ENCODE measurements around the gene RPL22. TPM values are rescaled to one million over a fixed set of nuclear protein-coding genes. Genes with fewer than 3 reads are reported as not detected.

RPL22 gene
- total and polyA plus RNA-seq, 12 donors, result 223 to 639 (median 277) TPM

- no peak for ATAC-seq
- no peak for DNase-seq
- Histone ChIP-seq H3K27ac (no peak overlapping the region), H3K4me1 (peaks cover 0 to 6% (median 0%) of the 10 kb centered on the region in 9 donors), H3K36me3 (peaks cover 0 to 90% (median 57%) of the 10 kb centered on the region in 9 donors), H3K27me3 (no peaks in the 10 kb centered on the region), H3K4me3 (no peak overlapping the region), H3K9me3 (no peaks in the 10 kb centered on the region)
- WGBS, 2 donors, result 90 to 95% methylated on average over 8 of the region's 8 CpGs
- intact Hi-C loops (cut with DNase I), result loop anchor here in 7 of 10 donors (10.0 kb wide), 2 partner anchors 56 to 134 kb away; partner anchors contain the start of gene HES3 (in 1 of the 7)
- TF ChIP-seq CTCF (IDR thresholded peaks at IDR 0.05), result no peak
Observed at GRCh38 chr1:6188466-6188865, 10.9 kb downstream of the RPL22 start.

- peaks cover 0 to 13% (median 2%) of the 10 kb centered on the region in 7 donors for H3K27me3 ChIP-seq
- peaks cover 0 to 64% (median 34%) of the 10 kb centered on the region in 9 donors for H3K36me3 ChIP-seq
- intact Hi-C loops (cut with DNase I), result loop anchor here in 7 of 10 donors (10.0 kb wide), 2 partner anchors 59 to 131 kb away; partner anchors contain the start of gene HES3 (in 1 of the 7)
Observed at GRCh38 chr1:6185635-6186382, 13.6 kb downstream of the RPL22 start.

GRCh38 chr1:6185151-6185550 is 14.2 kb downstream of the RPL22 start:
- Histone ChIP-seq H3K4me3 (no peak overlapping the region), H3K27ac (no peak overlapping the region), H3K27me3 (peaks cover 0 to 19% (median 8%) of the 10 kb centered on the region in 7 donors), H3K9me3 (no peaks in the 10 kb centered on the region), H3K4me1 (peaks cover 0 to 20% (median 9%) of the 10 kb centered on the region in 9 donors), H3K36me3 (peaks cover 0 to 57% (median 27%) of the 10 kb centered on the region in 9 donors)
- no peak for TF ChIP-seq CTCF (IDR thresholded peaks at IDR 0.05)
- 76 to 80% methylated on average over 3 of the region's 3 CpGs for WGBS, 2 donors
- no peak for ATAC-seq
- intact Hi-C loops (cut with DNase I), result loop anchor here in 7 of 10 donors (10.0 kb wide), 2 partner anchors 60 to 130 kb away; partner anchors contain the start of gene HES3 (in 1 of the 7)
- no peak for DNase-seq

More at GRCh38 chr1:6185635-6186382, 13.6 kb downstream of the RPL22 start:
- WGBS, 2 donors, result 71% methylated on average over 10 of the region's 10 CpGs
- Histone ChIP-seq H3K9me3 (no peaks in the 10 kb centered on the region), H3K4me1 (peaks cover 0 to 17% (median 6%) of the 10 kb centered on the region in 9 donors), H3K27ac (no peak overlapping the region), H3K4me3 (no peak overlapping the region)
- peak in 7 of 9 donors; percentile 33 to 59 (median 51) for TF ChIP-seq CTCF (IDR thresholded peaks at IDR 0.05)
- DNase-seq (no peak), ATAC-seq (peak in 1 of 8 donors; percentile 29)

GRCh38 chr1:6184083-6184783 is 15.2 kb downstream of the RPL22 start:
- H3K36me3 ChIP-seq, result peaks cover 0 to 48% (median 19%) of the 10 kb centered on the region in 9 donors
- DNase-seq (no peak), ATAC-seq (no peak)
- 78 to 83% methylated on average over 13 of the region's 13 CpGs for WGBS, 2 donors
- intact Hi-C loops (cut with DNase I), result loop anchor here in 7 of 10 donors (10.0 kb wide), 2 partner anchors 61 to 129 kb away; partner anchors contain the start of gene HES3 (in 1 of the 7)
- H3K9me3 ChIP-seq, result no peaks in the 10 kb centered on the region
- no peak overlapping the region for H3K4me3 ChIP-seq
- peaks cover 2 to 26% (median 10%) of the 10 kb centered on the region in 7 donors for H3K27me3 ChIP-seq
- H3K4me1 ChIP-seq, result peaks cover under 1 to 20% (median 9%) of the 10 kb centered on the region in 9 donors
- no peak overlapping the region for H3K27ac ChIP-seq
- no peak for TF ChIP-seq CTCF (IDR thresholded peaks at IDR 0.05)
